Breast epithelium (tissue), 3 donors: Measurements from ENCODE around the gene ECE1.

Experiments used
- POLR2A ChIP-seq: fragments of 450-650 bp; IDR thresholded peaks from one replicate; pipeline ENCODE4 v1.6.1; 2016; ENCODE audit warnings: antibody characterized with exemption, mild to moderate bottlenecking, moderate library complexity
- TF ChIP-seq, protein P1 (sequence below), 3 donors: fragments of 450-650 bp; IDR thresholded peaks; one replicate each; pipeline ENCODE4 v1.5.1; 2016 to 2017; ENCODE audit warnings: antibody characterized with exemption in 3 of 3, mild to moderate bottlenecking in 3 of 3, moderate library complexity in 3 of 3

DNA sequence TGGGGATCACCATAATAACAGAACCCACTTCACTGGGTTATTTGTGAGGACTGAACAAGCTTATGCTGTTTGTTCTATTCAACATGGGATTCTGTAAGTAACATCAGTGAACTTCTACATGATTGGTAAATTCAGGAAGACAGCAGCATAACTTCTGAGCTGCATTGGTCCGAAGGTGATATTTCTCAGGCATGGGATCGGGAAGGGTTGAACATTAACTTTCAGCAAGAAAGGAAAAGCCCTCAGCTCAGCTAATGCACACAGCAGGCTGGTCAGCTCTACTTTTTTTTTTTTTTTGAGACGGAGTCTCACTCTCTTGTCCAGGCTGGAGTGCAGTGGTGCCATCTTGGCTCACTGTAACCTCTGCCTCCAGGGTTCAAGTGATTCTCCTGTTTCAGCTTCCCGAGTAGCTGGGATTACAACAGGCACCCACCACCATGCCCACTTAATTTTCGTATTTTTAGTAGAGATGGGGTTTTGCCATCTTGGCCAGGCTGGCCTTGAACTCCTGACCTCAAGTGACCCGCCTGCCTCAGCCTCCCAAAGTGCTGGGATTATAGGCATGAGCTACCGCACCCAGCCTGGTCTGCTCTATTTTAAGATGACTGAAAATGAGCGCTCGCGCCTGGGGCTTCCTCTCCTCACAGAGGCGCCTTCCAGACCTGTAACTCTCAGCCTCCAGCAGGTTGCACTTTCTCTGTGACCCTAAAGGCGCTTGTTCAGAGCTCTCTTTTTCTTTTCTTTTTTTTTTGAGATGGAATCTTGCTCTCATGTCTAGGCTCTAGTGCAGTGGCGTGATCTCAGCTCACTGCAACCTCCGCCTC is 42.2 kb downstream of the ECE1 start:
- TF ChIP-seq, protein P1, sequence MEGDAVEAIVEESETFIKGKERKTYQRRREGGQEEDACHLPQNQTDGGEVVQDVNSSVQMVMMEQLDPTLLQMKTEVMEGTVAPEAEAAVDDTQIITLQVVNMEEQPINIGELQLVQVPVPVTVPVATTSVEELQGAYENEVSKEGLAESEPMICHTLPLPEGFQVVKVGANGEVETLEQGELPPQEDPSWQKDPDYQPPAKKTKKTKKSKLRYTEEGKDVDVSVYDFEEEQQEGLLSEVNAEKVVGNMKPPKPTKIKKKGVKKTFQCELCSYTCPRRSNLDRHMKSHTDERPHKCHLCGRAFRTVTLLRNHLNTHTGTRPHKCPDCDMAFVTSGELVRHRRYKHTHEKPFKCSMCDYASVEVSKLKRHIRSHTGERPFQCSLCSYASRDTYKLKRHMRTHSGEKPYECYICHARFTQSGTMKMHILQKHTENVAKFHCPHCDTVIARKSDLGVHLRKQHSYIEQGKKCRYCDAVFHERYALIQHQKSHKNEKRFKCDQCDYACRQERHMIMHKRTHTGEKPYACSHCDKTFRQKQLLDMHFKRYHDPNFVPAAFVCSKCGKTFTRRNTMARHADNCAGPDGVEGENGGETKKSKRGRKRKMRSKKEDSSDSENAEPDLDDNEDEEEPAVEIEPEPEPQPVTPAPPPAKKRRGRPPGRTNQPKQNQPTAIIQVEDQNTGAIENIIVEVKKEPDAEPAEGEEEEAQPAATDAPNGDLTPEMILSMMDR (IDR thresholded peaks at IDR 0.05) = no peak
- TF ChIP-seq POLR2A = no peak
